Activated gamma-delta T cell treated with Interleukin-2 at 50 U/mL for 16 hours (primary cell): ENCODE data around the gene TEX47.

Experiments
- DNase-seq: peaks from one replicate; pipeline ENCODE4 v3.0.0-alpha.2; 2020

The TEX47 gene

GRCh38 chr7:88795553-88795952, at the start of gene TEX47:
Gene TEX47 (minus strand): TSS chr7:88795737. CDS start chr7:88794942, 795 bp downstream.
- DNase-seq, result no peak

DNA sequence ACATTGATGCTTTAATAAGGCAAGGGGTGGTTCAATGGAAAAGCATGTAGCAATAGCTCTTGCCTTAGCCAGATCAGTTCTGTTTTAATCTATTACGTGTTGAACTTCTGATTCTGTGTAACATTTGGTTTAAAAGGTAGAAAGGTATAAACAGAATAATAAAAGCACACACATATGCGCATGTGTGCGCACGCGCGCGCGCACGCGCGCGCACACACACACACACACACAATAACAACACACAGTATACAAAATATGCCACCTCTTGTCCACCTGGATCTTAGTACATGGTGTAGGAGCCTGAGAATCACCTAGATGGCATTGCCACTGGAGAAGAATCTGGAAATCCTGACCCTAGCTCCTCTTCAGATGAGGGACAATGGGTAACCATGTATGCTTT, 49.6 kb upstream of the TEX47 start:
- DNase-seq, result no peak

GRCh38 chr7:88842201-88842600, 46.7 kb upstream of the TEX47 start:
- no peak for DNase-seq

- DNase-seq, result no peak
Observed at GRCh38 chr7:88835147-88835728, 39.7 kb upstream of the TEX47 start.

GRCh38 chr7:88826222-88826621, 30.7 kb upstream of the TEX47 start:
- DNase-seq, result no peak

- DNase-seq, result no peak
Observed at GRCh38 chr7:88818552-88818951, 23.0 kb upstream of the TEX47 start.

GRCh38 chr7:88806280-88807037, 10.9 kb upstream of the TEX47 start:
- no peak for DNase-seq

GRCh38 chr7:88801046-88801445, 5.5 kb upstream of the TEX47 start:
- no peak for DNase-seq

GRCh38 chr7:88792361-88792760, 3.2 kb downstream of the TEX47 start:
- no peak for DNase-seq

GRCh38 chr7:88791891-88792290, 3.6 kb downstream of the TEX47 start:
- no peak for DNase-seq

- DNase-seq, result no peak
Observed at GRCh38 chr7:88789480-88790064, 6.0 kb downstream of the TEX47 start.

GRCh38 chr7:88787777-88788176, 7.8 kb downstream of the TEX47 start:
- no peak for DNase-seq

DNA sequence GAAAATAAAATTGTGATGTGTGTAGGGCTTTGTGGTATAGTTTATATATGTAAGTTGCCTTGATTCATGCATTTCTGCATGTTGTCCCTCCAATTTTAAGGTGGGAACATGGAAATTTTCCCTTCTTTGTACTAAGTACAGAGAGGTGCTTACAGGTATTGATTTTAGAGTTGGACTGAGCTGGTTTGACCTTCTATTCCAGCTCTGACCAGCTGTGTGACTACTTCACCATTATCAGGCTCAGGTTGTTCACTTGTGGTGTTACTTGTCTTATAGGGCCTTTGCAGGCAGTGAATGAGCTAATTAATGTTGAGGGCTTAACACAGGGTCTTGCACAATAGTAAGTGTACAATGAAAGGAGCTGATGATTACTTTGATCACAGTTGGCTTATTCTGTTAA, 19.7 kb downstream of the TEX47 start:
- DNase-seq, result no peak

- no peak for DNase-seq
Observed at GRCh38 chr7:88772776-88773175, 22.8 kb downstream of the TEX47 start.

DNA sequence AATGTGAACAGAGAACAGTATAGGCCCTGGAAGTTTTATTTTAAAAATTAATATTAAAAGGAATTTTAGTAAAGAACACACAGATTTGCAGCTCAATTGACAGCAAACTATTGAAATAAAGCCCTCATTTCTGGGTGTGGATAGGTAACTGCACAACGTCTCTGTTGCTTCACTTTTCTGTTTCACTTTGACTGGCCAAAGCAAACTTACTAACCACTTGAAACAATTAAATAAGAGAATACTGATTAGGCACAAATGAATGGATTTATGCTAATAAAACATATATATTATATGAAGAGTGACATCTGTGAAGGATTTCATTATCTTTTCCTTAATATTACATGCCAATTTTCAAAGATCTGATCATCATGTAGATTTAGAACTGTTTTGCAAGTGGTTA, 24.1 kb downstream of the TEX47 start:
- no peak for DNase-seq

DNA sequence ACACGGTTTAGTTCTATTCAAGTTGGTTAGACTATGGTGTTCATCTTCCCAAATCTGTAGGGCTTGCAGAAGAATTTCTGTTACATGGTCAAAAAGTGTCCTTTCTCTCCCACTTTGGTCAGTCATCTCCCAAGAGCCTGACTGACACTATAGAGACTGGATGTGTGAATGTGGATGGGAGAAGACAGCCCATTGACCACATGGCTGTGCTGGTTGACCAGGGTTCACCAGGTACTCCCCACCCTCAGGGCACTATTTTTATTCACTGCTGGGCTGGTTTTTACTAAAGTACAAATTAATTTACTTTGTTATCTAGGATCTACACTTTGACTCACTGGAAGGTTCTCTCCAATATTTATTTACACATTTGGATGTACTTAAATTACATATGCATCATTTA, 33.8 kb downstream of the TEX47 start:
- DNase-seq, result no peak

- no peak for DNase-seq
Observed at GRCh38 chr7:88760136-88760515, 35.4 kb downstream of the TEX47 start.

DNA sequence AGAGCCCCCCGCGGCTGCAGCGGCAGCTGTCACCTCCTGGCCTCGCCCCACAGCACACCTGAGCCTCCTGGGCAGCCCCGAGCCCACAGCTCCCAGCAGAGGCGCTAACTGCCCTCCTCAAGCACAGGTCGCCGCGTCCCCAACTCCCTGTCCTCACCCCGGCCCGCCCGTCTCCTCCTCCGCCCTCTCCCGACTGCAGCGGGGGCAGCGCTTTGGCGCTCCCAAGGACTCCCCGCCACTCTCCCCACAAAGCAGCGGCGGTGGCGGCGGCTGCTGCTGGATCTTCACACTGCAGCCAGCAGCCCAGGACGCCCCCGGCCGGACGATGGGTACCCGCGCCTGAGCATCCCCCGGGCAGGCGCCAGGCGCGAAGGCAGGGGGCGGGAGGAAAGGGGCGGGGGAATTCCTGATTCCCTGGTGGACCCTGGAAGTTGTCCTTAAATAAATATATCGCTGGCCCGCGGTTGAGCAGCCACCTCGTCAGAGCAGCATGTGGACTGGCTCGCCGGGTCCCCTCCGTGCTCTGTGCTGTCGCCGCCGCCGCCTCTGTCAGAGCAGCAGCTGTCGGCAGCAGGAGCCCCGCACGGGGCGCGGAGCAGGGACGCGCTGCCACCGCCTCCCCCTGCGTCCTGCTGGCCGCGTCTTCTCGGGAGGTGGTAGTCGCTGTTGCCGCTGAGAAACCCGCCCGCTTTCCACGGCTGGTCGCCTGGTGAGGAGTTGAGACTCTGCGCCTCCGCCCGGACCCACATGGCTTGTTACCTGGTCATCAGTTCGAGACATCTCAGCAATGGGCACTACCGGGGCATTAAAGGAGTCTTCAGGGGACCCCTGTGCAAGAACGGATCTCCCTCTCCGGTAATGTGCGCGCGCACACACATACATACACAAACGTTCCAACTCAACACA, 36.1 kb downstream of the TEX47 start, which contains the start of gene ZNF804B:
TSS of gene ZNF804B (plus strand) at position 471 of the 906 bp plus-strand sequence. CDS start at position 748, 277 bp downstream.
- no peak for DNase-seq

GRCh38 chr7:88758381-88759229, 36.9 kb downstream of the TEX47 start:
- no peak for DNase-seq

- DNase-seq, result no peak
Observed at GRCh38 chr7:88757371-88757770, 38.2 kb downstream of the TEX47 start.

GRCh38 chr7:88756802-88757201, 38.7 kb downstream of the TEX47 start:
- no peak for DNase-seq

- DNase-seq, result no peak
Observed at GRCh38 chr7:88746126-88746525, 49.4 kb downstream of the TEX47 start.
